Spleen (tissue), 7 donors: ENCODE data around the gene EYS.

Experiments
- POLR2A ChIP-seq, 3 donors: fragments of 450-650 bp; IDR thresholded peaks; one replicate each; pipeline ENCODE4 v1.5.1; 2017; ENCODE audit warnings: antibody characterized with exemption in 3 of 3, mild to moderate bottlenecking in 1 of 3
- TF ChIP-seq, protein P1 (sequence below), 11 experiments: fragments of 200-600 bp in 7 of 11; fragments of 450-650 bp in 4 of 11; sonication (generic) in 4 of 11; IDR thresholded peaks in 8 of 11; conservative IDR thresholded peaks in 3 of 11; 1 replicate in 7 of 11; 2 replicates in 4 of 11; pipeline versions ENCODE4 v1.4.0 to v1.8.0; 2016 to 2021; ENCODE audit warnings: antibody characterized with exemption in 11 of 11, inconsistent platforms in 4 of 11, mild to moderate bottlenecking in 1 of 11
- donor health status: DM: no; HTN: no; CAD: no; lungs with moderate emphysema.
- donor health status: DM: no; HTN: no; CAD: no.
- donor health status: DM: no; HTN: no; CAD: no.

GRCh38 chr6:63975699-63976098 is 1731.3 kb downstream of the EYS start:
- TF ChIP-seq, protein P1, sequence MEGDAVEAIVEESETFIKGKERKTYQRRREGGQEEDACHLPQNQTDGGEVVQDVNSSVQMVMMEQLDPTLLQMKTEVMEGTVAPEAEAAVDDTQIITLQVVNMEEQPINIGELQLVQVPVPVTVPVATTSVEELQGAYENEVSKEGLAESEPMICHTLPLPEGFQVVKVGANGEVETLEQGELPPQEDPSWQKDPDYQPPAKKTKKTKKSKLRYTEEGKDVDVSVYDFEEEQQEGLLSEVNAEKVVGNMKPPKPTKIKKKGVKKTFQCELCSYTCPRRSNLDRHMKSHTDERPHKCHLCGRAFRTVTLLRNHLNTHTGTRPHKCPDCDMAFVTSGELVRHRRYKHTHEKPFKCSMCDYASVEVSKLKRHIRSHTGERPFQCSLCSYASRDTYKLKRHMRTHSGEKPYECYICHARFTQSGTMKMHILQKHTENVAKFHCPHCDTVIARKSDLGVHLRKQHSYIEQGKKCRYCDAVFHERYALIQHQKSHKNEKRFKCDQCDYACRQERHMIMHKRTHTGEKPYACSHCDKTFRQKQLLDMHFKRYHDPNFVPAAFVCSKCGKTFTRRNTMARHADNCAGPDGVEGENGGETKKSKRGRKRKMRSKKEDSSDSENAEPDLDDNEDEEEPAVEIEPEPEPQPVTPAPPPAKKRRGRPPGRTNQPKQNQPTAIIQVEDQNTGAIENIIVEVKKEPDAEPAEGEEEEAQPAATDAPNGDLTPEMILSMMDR (IDR thresholded peaks at IDR 0.05 in 8 of 11, conservative IDR thresholded peaks at IDR 0.05 in 3 of 11): no peak
- no peak for TF ChIP-seq POLR2A (IDR thresholded peaks at IDR 0.05)
